Neuronal stem cell (in vitro differentiated cells): ENCODE measurements around the gene CCL5.

ENCODE experiments used
- DNase-seq: peaks from one replicate; pipeline ENCODE4 v3.0.0-alpha.2; 2013; ENCODE audit warnings: low spot score
- H2AFZ ChIP-seq: one replicate; pipeline ENCODE4 v1.6.1; 2013; ENCODE audit warnings: mild to moderate bottlenecking, low read length, inconsistent platforms
- H2AK5ac ChIP-seq: 2 replicates; pipeline ENCODE4 v1.6.1; 2013; ENCODE audit warnings: low read depth, mild to moderate bottlenecking, inconsistent platforms, low read length, moderate library complexity, mixed read lengths
- H2BK120ac ChIP-seq: 2 replicates; pipeline ENCODE4 v1.6.1; 2013; ENCODE audit warnings: low read depth, mild to moderate bottlenecking, inconsistent platforms, low read length, moderate library complexity, mixed read lengths
- H2BK12ac ChIP-seq: one replicate; pipeline ENCODE4 v1.6.1; 2013; ENCODE audit warnings: low read length, inconsistent platforms
- H2BK15ac ChIP-seq: 2 replicates; pipeline ENCODE4 v1.6.1; 2013; ENCODE audit warnings: mild to moderate bottlenecking, low read length, inconsistent platforms, mixed read lengths
- H2BK5ac ChIP-seq: one replicate; pipeline ENCODE4 v1.6.1; 2013; ENCODE audit warnings: inconsistent platforms, mild to moderate bottlenecking, low read length, moderate library complexity
- H3K14ac ChIP-seq: one replicate; pipeline ENCODE4 v1.6.1; 2013; ENCODE audit warnings: low read length, inconsistent platforms
- H3K18ac ChIP-seq: 2 replicates; pipeline ENCODE4 v1.6.1; 2013; ENCODE audit warnings: low read length, inconsistent platforms
- H3K23ac ChIP-seq: 2 replicates; pipeline ENCODE4 v1.6.1; 2013; ENCODE audit warnings: low read depth, mild to moderate bottlenecking, mixed read lengths, low read length, inconsistent platforms; ENCODE audit not compliant: poor library complexity
- H3K27ac ChIP-seq: replicated peaks from 3 replicates; pipeline ENCODE4 v1.5.1; 2013; ENCODE audit warnings: low read length, inconsistent platforms
- H3K27me3 ChIP-seq, 3 experiments: 2 replicates each; pipeline ENCODE4 v1.6.1; 2013; ENCODE audit warnings: low read length in 3 of 3, mild to moderate bottlenecking in 2 of 3, inconsistent platforms in 1 of 3, low read depth in 1 of 3, mixed read lengths in 1 of 3, moderate library complexity in 1 of 3; ENCODE audit not compliant: control insufficient read depth in 3 of 3, insufficient read depth in 3 of 3
- H3K36me3 ChIP-seq, 2 donors: replicated peaks in 1 of 2; 2 replicates each; pipeline ENCODE4 v1.6.1; 2013; ENCODE audit warnings: low read length in 2 of 2; ENCODE audit not compliant: control insufficient read depth in 2 of 2, insufficient read depth in 2 of 2
- H3K4ac ChIP-seq: 2 replicates; pipeline ENCODE4 v1.6.1; 2013; ENCODE audit warnings: inconsistent platforms, mild to moderate bottlenecking, low read length, moderate library complexity
- H3K4me1 ChIP-seq, 2 donors: 1 replicate in 1 of 2; 2 replicates in 1 of 2; pipeline ENCODE4 v1.6.1; 2013; ENCODE audit warnings: low read length in 2 of 2, low read depth in 1 of 2; ENCODE audit not compliant: control insufficient read depth in 2 of 2, insufficient read depth in 1 of 2
- H3K4me2 ChIP-seq: one replicate; pipeline ENCODE4 v1.6.1; 2013; ENCODE audit warnings: mild to moderate bottlenecking, low read length, inconsistent platforms; ENCODE audit not compliant: insufficient read depth, poor library complexity, severe bottlenecking
- H3K4me3 ChIP-seq, 2 donors: 2 replicates each; pipeline ENCODE4 v1.5.1; 2013; ENCODE audit warnings: low read length in 2 of 2, mild to moderate bottlenecking in 2 of 2, inconsistent platforms in 1 of 2, moderate library complexity in 1 of 2
- H3K79me1 ChIP-seq: one replicate; pipeline ENCODE4 v1.6.1; 2013; ENCODE audit warnings: low read depth, mild to moderate bottlenecking, inconsistent platforms, low read length, moderate library complexity
- H3K9ac ChIP-seq: one replicate; pipeline ENCODE4 v1.6.1; 2013; ENCODE audit warnings: mild to moderate bottlenecking, low read depth, low read length, inconsistent platforms; ENCODE audit not compliant: poor library complexity
- H3K9me3 ChIP-seq, 2 donors: replicated peaks in 1 of 2; 2 replicates each; pipeline versions ENCODE3 to v1.6.1; 2013; ENCODE audit warnings: low read length in 2 of 2, mild to moderate bottlenecking in 2 of 2, inconsistent platforms in 1 of 2, low read depth in 1 of 2, mixed read lengths in 1 of 2, moderate library complexity in 1 of 2; ENCODE audit not compliant: control insufficient read depth in 2 of 2, insufficient read depth in 1 of 2
- H4K8ac ChIP-seq: one replicate; pipeline ENCODE4 v1.6.1; 2013; ENCODE audit warnings: low read depth, mild to moderate bottlenecking, inconsistent platforms, low read length, moderate library complexity
- H4K91ac ChIP-seq: one replicate; pipeline ENCODE4 v1.6.1; 2013; ENCODE audit warnings: low read length, low read depth, mild to moderate bottlenecking, inconsistent platforms; ENCODE audit not compliant: poor library complexity
- WGBS, 2 donors: extraction: QIAGEN DNeasy Blood & Tissue Kit; methylation state at CpG; one replicate each; pipeline ENCODE4 v1.1.7; 2013; ENCODE audit warnings: missing lambda C conversion rate in 2 of 2, mixed read lengths in 1 of 2; ENCODE audit not compliant: insufficient read length in 2 of 2, insufficient replicate concordance in 1 of 2; ENCODE audit errors: extremely low coverage in 2 of 2; 5-methylcytosine and 5-hydroxymethylcytosine counted together

CCL5 gene

DNA sequence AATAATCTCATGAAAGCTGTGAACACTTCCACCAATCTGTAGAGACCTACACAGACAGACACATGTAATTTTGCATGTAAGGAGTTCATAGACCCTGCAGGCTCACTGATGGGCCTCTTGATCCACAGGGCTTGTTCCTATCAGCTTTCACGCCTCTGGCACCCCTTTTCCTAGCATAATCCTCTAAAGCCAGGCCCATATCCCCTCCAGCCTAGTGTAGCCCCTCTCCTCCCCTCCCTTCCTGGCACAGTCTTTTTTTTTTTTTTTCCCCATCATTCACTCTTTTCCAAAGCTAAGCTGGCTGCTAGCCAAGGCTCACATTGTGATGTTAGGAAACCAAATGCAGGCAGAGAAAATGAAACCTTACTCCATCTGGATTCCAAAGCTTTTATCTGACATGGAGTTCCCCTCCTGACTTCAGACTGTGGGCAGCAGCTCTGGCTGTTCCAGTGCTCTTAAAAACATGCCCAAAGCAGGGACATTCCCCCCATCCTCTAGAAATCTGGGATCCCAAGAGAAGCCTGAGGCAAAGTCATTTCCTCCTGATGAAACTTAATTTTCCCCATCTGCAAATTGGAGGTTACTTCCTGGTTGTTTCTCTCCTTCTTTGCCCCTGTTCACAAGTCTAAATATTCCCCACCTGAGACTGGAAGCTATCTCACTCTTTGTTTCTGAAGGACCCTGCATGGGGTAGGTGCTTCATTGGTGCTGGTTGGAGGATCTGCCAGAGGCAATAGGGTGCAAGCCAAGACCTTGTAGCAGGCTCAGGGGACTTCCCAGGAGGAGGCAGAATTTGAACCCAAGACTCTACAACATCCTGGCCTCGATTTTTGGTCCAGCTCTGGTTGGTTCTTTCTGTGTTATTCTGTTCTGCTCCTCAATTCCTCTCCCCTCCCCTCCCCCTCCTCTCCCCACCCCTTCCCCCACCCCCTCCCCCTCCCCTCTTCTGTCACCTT, 9.9 kb upstream of the CCL5 start:
- Histone ChIP-seq H3K9me3 (peaks cover 0 to 2% of the 10 kb centered on the region in 2 donors), H3K18ac (no peak overlapping the region), H3K4me3 (no peak overlapping the region), H3K79me1 (no peaks in the 10 kb centered on the region), H3K4me2 (no peak overlapping the region), H2BK15ac (no peak overlapping the region), H3K23ac (no peak overlapping the region), H4K8ac (no peak overlapping the region), H4K91ac (no peak overlapping the region), H3K4me1 (peaks cover 0 to 7% of the 10 kb centered on the region in 2 donors), H2BK5ac (no peak overlapping the region), H2AFZ (no peak overlapping the region), H2BK12ac (no peak overlapping the region), H3K27me3 (peaks cover 0 to 4% (median 0%) of the 10 kb centered on the region in 3 experiments), H3K14ac (no peak overlapping the region), H2AK5ac (no peak overlapping the region), H3K4ac (no peak overlapping the region), H3K9ac (no peak overlapping the region), H3K27ac (no peak overlapping the region), H2BK120ac (no peak overlapping the region), H3K36me3 (no peaks in the 10 kb centered on the region)
- no peak for DNase-seq
- WGBS, 2 donors: no CpG with 5 or more reads among the region's 2 CpGs

DNA sequence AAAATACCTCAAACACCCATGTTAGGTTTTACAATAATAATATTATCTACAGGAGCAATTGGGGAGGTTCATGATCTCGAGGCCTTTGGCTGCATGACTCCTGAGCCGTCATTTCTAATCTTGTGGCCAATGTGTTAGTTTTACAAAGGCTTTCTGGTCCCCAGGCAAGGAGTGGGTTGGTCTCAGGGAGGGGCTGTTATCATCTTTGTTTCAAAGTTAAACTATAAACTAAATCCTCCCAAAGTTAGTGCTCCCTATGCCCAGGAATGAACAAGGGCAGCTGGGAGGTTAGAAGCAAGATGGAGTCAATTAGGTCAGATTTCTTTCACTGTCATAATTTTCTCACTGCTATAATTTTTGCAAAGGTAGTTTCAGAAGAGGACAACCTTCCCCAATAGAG, 9.1 kb upstream of the CCL5 start:
- H3K9ac ChIP-seq: no peak overlapping the region
- no peaks in the 10 kb centered on the region for H3K79me1 ChIP-seq
- H3K4ac ChIP-seq: no peak overlapping the region
- peaks cover 0 to 7% of the 10 kb centered on the region in 2 donors for H3K4me1 ChIP-seq
- DNase-seq: no peak
- H2AFZ ChIP-seq: no peak overlapping the region
- H3K18ac ChIP-seq: no peak overlapping the region
- H3K4me3 ChIP-seq: no peak overlapping the region
- no peak overlapping the region for H2BK12ac ChIP-seq
- H3K27ac ChIP-seq: no peak overlapping the region
- no CpG with 5 or more reads among the region's 2 CpGs for WGBS, 2 donors
- no peak overlapping the region for H2AK5ac ChIP-seq
- no peak overlapping the region for H2BK120ac ChIP-seq
- peaks cover 0 to 2% of the 10 kb centered on the region in 2 donors for H3K9me3 ChIP-seq
- H3K14ac ChIP-seq: no peak overlapping the region
- H3K23ac ChIP-seq: no peak overlapping the region
- H3K36me3 ChIP-seq: no peaks in the 10 kb centered on the region
- no peak overlapping the region for H2BK15ac ChIP-seq
- no peak overlapping the region for H2BK5ac ChIP-seq
- no peak overlapping the region for H4K8ac ChIP-seq
- H3K4me2 ChIP-seq: no peak overlapping the region
- H4K91ac ChIP-seq: no peak overlapping the region
- peaks cover 0 to 4% (median 0%) of the 10 kb centered on the region in 3 experiments for H3K27me3 ChIP-seq

DNA sequence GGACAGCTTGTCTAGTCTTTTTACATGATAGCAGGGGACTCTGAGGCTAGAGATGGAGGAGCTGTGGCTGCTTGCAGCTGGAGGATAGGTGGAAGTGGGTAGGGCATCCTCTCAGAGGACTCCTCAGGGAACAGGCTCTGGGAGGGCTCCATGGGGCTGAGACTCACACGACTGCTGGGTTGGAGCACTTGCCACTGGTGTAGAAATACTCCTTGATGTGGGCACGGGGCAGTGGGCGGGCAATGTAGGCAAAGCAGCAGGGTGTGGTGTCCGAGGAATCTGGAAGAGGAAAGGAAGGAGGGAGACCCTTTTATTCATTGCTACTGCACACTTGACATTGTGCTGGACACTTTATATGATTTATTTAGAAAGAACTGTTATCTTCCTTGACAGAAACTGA, 1.8 kb downstream of the CCL5 start:
- Histone ChIP-seq H3K4me1 (peaks cover 1 to 4% of the 10 kb centered on the region in 2 donors), H3K79me1 (no peaks in the 10 kb centered on the region), H3K23ac (no peak overlapping the region), H3K27ac (no peak overlapping the region), H3K36me3 (no peaks in the 10 kb centered on the region), H3K4ac (no peak overlapping the region), H3K14ac (no peak overlapping the region), H3K4me3 (no peak overlapping the region), H4K8ac (no peak overlapping the region), H3K27me3 (no peaks in the 10 kb centered on the region), H2AFZ (no peak overlapping the region), H3K4me2 (no peak overlapping the region), H2AK5ac (no peak overlapping the region), H2BK12ac (no peak overlapping the region), H3K18ac (no peak overlapping the region), H4K91ac (no peak overlapping the region), H2BK15ac (no peak overlapping the region), H2BK120ac (no peak overlapping the region), H3K9me3 (no peaks in the 10 kb centered on the region), H3K9ac (no peak overlapping the region), H2BK5ac (no peak overlapping the region)
- WGBS, 2 donors: no CpG with 5 or more reads among the region's 4 CpGs
- no peak for DNase-seq

DNA sequence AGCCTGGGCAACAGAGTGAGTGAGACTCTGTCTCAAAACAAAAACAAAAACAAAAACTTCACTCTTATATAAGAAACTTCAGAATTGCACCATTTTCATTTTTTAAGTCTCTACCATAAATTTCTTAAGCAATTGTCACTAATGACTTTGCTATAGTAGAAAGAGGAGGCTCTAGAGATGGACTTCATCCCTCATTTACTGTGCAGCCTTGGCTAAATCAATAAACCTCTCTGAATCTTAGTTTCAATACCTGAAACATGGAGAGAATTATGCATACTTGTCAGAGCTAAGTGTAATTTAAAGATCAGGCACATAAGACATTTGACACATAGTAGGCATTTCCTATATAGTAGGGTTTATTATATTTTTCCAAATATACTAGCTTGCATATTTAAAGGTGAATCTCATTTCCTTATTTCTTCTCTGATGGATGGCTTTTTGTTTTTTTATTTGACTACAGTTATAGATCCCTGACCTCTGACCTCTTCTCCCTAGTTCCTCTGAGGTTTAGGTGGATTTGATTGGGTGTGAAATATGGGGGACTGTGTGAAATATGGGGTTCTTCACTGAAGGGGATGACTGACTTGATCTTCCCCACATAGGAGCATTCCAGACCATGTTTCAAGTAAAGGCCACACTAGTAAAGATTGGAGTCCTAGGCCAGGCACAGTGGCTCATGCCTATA, 2.7 kb downstream of the CCL5 start:
- Histone ChIP-seq H3K79me1 (no peaks in the 10 kb centered on the region), H3K4me3 (no peak overlapping the region)

More for the DNA sequence above, 2.7 kb downstream of the CCL5 start:
- no peak overlapping the region for H4K8ac ChIP-seq
- no peak overlapping the region for H3K4me2 ChIP-seq
- no peaks in the 10 kb centered on the region for H3K36me3 ChIP-seq
- H3K4me1 ChIP-seq: peaks cover 1 to 4% of the 10 kb centered on the region in 2 donors
- no peak overlapping the region for H2AK5ac ChIP-seq
- DNase-seq: no peak
- H2BK5ac ChIP-seq: no peak overlapping the region
- no peaks in the 10 kb centered on the region for H3K27me3 ChIP-seq
- H3K4ac ChIP-seq: no peak overlapping the region
- H2BK12ac ChIP-seq: no peak overlapping the region
- no peak overlapping the region for H3K18ac ChIP-seq
- no peak overlapping the region for H3K23ac ChIP-seq
- no peak overlapping the region for H3K9ac ChIP-seq
- no peak overlapping the region for H3K14ac ChIP-seq
- H2BK15ac ChIP-seq: no peak overlapping the region
- no peak overlapping the region for H4K91ac ChIP-seq
- no peak overlapping the region for H2BK120ac ChIP-seq
- no peak overlapping the region for H2AFZ ChIP-seq
- no peak overlapping the region for H3K27ac ChIP-seq
- H3K9me3 ChIP-seq: no peaks in the 10 kb centered on the region
